GM19025 (cell line): ENCODE data around the gene CDKN1C.

Experiments used
- ATAC-seq: cut with Tn5 transposase; IDR thresholded peaks from one replicate; pipeline ENCODE4 v1.9.1; 2021; ENCODE audit warnings: mild to moderate bottlenecking, low read depth, moderate library complexity; ENCODE audit not compliant: unreplicated experiment

CDKN1C gene

DNA sequence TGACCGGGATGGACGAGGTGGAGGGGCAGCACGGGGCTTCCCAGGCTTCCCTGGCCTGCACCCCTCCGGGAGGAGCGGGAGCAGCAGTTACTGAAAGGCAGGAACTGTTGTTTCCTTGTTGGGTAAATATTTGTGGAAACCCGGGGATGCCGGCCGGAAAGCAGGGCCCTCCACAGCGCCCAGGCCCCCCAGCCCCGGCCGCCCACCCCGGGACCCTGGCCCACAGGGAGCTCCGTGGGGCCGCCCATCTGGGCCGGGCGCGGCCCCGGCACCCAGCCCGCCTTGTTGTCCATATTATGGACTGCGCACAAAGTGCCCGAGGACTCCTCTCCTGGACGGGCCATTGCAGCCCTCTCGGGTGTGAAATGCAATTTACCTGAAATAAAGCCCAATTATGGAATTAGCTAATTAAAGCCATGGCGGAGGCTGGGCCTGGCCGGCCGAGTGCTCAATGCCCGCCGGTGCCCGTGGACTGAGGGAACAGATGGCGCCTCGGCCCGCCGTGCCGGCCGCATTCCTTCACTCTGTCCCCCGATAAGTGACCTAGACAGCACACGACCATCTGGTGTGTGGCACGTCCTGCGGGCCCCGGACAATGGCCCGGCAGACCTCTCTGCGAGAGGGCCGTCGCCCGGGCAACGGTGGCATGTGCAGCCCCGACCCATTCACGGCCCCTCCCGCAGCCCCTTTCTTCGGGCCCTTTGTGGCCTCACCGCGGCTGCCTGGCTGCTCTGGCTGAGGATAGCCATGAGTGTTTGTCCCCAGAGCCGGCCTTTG, 35.4 kb downstream of the CDKN1C start:
- ATAC-seq = no peak

DNA sequence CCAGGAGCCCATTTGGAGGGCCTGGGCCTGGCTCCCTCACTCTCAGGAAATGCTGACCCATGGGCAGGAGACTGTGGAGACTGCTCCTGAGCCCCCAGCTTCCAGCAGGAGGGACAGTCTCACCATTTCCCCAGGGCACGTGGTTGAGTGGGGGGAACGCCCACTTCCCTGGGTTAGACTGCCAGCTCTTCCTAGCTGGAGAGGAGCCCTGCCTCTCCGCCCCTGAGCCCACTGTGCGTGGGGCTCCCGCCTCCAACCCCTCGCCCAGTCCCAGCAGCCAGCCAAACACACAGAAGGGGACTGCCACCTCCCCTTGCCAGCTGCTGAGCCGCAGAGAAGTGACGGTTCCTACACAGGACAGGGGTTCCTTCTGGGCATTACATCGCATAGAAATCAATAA, 37.1 kb downstream of the CDKN1C start:
- ATAC-seq = no peak

DNA sequence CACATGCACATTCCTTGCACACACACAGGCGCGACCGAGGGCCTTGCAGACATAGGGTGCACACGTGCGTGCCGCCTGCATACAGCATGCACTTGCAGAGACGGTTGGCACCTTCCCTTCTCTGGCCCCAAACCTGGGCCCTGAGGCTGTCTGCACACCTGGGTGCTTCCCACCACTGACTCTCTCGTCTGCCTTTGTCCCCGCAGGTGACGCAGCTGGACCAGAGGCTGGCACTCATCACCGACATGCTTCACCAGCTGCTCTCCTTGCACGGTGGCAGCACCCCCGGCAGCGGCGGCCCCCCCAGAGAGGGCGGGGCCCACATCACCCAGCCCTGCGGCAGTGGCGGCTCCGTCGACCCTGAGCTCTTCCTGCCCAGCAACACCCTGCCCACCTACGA, 38.0 kb downstream of the CDKN1C start:
- no peak for ATAC-seq

DNA sequence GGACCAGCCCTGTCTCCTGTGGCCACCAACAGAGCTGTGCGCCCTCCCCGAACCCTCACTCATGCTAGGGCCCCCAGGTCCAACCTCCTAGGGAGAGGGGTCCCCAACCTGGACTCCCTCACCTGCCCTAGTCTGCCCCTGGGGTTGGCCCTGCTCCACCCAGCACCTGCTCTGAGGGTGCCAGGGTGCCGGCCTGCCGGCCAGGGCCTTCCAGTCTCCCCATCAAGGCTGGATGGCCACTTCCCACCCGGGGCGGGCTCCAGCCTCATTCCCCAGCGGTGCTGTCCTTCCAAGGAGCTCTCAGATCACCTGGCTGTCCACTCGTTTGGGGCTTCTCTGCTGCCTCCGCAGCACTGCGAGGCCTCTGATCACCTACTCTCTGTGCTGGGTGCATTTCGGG, 39.1 kb downstream of the CDKN1C start:
- ATAC-seq = no peak

DNA sequence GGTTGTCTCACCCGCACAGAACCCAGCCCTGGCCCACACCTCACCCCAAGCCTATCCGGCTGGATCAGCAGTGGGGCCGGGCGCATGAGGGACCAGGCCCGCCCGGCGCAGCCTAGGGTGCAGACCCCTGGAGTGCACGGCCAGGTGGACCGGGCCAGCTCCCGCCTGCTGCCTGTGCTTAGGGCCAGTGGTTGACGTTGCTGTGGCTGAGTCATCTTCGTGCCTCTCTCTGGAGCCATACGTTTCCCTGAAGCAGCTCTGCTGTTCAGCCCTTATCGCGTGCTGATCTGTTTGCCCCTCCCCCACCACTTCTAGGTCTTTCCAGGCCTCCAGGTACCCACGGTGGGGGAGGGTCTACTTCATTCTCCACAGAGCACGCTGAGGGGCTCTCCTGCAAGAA, 39.5 kb downstream of the CDKN1C start:
- ATAC-seq = no peak

DNA sequence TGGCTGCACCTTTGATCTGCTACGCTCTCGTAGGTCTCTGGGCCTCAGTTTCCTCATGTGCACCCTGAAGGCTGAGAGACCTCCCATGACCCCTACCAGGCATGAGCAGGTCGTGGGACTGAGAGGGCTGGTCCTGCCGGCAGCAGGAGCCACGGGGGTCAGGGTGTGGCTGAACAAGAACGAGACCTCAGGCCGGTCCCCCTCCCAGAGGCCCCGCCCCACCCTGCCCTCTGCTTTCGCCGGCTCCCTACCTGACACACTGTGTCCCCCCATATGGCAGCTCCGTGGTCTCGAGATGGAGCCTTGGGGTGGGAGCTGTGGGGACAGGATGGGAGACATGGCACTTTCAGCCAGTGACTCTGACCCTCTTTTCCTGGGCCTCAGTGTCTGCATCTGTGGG, 40.6 kb downstream of the CDKN1C start:
- ATAC-seq = no peak

DNA sequence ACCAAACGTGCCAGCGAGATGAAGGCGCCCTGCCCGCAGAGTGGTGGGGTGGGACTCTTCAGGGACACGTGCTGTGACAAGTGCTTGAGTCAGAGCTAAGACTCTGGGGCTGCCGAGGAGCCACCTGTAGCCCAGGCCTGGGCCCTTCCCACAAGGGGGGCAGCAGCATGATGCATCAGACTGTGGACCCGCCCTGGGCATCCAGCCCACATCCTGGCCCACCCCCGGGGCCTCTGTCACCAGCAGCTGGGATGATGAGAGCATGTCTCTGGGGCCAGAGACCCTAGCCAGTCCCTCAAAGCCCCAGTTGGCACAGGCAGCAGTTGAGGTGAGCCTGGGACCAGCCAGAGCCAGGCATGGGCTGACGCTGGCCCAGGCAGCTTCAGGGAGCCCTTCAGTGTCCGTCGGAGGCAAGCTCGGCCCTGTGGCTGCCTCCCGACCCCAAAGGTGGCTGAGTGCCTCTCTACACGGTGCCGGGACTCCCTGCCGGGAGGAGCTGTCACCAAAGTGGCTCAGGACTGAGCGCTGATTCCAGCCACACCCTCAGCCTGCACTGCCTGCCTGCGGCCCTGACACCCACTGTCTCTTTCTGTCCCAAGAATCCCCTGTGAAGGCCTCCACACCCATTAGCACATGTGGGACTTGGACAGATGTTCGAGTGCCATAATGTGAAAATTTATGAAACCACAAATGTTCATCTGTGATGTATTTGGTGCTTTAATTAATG, 41.3 kb downstream of the CDKN1C start:
- no peak for ATAC-seq

DNA sequence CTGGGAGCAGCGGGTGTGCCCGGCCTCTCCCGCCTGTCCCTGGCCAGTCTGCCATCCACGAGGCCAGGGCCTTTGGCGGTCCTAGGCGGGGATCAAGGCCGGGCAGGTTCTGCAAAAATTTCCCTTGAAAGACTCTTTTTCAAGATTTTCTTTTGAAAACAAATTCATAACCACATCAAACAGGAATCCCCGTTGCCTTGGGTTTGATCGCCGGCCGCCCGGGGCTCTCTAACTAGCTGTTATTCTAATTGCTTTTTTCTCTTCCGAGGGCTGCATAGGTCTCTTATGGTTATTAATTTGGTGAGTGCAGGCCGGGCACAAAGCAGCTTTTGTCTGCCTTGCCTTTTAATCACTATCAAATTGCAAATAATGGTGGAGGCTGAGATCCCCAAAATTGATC, 42.0 kb downstream of the CDKN1C start:
- no peak for ATAC-seq

DNA sequence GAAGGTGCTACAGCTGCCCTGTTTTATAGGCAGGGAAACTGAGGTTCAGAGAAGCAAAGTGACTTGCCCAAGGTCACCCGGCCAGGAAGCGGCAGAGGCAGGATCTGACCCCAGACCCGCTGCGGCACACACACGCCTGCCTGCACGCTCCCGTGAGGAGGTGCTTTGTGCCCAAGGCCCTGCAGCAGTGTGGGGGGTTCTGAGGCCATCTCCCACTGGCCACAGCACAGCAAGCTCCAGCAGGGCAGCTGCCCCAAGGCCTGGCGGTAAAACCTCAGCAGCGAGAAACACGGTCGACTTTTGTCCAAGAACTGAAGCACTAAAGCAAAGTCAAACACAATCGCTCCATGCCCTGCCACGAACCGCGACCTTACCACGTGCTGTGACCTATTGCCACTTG, 42.7 kb downstream of the CDKN1C start:
- ATAC-seq = no peak

DNA sequence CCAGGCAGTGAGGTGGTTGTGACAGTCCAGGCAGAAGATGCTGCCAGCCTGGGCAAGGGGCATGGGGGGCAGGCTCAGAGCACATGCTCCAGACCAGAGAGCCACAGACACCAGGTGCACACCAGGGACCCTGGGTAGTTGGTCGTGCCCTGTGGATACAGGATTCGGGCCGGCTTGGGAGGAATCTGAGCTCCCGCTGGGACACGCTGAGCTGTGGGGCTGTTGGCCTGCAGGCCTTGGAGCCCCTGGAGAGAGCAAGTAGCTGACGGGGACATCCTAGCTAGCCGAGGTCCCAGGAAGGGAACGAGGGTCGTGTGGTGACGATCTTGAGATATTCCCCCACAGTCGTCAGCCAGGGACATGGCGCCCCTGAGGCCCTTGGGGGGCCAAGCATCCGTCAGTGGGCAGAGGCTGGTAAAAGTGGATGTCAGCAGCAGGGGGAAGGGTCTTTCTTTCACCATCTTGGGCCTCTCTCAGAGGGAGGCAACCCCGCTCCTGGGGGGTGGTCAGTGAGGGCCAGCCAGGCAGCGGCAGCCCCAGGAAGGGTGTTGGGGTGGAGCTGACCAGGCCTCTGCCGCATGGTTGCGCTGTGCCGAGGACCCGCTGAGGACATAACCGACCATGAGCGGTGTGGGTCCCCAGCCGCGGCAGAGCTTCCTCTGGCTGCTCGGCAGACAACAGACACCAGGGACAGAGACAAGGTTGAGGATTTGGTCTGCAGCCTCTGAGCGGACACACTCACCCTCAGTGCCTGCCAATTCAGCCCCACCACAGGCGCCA, 44.0 kb downstream of the CDKN1C start:
- ATAC-seq = no peak

DNA sequence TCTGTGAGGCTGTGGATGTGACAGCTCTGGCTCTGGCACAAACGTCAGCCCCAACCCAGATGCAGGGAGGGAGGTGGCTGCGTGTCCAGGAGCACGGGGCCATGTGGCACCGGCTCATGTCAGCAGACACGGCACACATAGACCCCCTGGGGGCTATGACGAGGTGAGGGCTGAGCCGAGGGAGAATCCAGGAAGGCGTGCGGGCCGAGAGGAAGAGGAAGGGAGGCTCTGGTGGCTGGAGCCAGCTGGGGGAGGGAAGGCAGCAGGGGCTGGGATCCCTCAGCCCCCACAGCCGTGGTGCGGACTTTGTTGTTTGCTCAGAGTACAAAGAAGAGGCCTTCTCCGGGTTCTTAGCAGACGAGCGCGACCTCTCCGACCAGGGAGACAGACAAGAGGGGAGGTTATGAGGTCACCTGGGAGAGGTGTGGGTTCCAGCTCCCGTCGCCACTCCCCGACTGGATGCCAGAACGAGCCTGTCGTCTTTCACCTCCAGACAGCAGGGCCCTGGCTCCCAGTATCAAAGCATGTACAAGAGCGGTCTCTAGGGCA, 46.1 kb downstream of the CDKN1C start:
- ATAC-seq = no peak

DNA sequence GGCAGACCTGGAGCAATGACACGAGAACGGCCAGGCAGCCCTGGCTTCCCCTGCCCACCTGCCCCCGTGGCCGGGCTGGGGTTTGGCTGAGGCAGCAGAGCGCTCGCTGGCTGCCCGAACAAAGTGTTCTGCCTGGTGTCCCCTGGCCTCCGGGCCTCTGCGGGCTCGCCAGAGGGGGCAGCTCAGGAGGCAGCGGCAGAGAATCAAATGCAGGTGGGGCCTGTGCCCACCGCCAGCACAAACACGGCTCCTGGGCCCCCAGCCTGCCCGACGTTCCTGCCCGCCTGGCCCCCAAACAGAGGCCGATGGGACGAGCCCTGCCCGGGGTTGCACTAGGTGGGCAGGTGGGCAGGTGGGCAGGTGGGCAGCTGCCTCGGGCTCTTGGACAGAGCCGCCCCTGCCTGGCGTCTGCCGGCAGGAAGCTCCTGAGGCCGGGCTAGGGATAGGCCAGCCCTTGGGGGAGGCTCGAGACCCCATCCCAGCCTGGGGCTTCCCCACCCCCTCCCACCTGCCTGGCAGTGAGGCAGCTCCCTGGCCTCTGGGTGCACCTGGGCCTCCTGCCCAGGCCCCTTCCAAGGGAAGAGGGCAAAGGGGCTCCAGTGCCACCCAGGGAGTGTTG, 46.8 kb downstream of the CDKN1C start:
- no peak for ATAC-seq

DNA sequence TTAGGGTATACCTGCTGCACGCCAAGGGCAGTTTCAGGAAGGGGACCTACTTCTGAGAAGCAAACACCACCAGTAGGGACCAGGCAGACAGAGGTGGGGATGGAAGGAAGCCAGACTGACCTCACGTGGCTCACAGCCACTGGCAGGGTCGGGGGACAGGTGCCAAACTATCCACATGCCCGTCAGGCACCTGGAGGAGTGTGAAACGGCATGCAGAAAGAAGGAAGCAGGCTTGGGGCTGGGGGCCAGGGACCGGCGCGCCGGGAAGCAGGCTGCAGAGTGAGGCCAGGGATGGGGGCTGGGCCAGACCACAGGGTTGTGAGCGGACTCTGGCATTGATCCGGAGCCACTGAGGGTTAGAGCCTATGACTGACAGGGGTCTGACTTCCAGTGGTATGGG, 47.5 kb downstream of the CDKN1C start:
- no peak for ATAC-seq

DNA sequence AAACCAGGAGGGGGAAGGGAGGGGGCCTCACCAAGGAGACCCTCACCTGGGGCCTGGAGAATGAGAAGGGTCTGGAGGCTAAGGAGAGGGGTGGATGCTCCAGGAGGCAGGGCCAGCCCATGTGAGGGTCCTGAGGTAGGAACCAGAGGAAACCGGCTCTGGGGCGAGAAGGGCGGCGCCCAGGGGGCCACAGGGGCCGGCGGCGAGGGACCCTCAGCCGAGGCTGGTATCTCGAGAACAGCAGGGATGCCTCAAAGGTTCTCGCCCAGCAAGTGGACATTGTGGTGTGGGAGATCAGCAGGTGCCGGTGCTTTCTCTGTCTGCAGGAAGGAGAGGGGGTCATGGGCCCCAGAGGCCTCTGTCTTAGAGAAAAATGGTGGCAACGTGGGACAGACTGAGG, 47.9 kb downstream of the CDKN1C start:
- ATAC-seq = no peak

DNA sequence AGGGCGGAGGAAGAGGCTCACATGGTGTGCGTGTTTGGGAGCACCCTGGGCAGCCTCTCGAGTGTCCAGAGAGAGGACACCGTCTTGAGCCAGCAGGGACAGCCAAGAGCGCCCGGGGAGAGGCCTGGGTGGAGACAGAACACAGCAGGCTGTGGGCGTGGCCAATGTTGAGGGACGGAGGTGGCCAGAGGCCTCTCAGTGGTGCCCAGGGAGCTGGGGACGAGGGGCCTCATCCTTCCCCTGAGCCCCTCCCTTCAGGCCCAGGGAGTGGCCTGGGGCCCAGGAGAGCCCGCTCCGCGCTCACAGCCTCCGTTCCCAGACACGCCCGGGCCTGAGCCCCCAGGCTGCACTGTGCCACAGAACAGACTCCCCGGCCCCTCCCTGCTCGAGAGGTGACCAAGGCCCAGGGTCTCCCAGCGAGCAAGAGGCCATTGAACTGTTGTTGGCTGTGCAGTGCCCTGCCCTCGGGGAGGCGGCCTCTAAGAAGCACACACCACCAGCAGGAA, 48.4 kb downstream of the CDKN1C start:
- no peak for ATAC-seq

DNA sequence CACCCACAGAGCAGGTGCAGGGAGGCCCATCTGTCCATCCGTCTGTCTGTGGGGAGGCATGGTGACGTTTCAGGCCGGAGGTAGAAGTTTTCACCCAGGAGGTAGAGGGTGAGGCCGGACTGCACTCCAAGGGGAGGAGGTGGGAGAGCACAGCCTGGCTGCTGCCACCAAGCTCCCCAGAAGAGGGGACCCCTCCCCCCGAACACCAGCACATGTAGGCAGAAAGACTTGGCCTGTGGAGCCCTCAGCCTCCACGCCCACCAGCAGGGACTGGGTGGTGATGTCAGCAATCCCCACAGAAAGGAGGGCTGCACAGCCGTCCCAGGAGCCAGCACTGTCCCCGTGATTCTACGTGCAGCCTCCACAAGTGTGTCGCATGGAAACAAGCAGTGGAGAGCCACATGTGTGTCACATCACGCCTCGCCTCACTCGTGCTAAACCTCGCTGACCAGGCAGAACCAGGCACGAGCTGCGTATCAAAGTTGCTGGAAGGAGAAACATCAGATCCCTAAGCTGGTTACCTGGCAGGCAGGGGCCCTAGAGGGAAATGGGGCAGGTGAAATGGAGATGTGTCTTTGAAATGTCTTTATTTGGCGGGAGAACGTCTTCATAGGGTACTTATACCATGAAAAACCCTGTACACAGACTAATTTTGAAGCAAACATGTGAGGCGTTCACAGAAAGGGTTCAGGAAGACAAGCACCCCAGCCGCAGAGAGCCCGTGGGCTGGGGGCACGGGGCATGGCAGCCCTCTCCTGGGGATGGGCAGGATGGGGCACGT, 49.1 kb downstream of the CDKN1C start:
- ATAC-seq = no peak

DNA sequence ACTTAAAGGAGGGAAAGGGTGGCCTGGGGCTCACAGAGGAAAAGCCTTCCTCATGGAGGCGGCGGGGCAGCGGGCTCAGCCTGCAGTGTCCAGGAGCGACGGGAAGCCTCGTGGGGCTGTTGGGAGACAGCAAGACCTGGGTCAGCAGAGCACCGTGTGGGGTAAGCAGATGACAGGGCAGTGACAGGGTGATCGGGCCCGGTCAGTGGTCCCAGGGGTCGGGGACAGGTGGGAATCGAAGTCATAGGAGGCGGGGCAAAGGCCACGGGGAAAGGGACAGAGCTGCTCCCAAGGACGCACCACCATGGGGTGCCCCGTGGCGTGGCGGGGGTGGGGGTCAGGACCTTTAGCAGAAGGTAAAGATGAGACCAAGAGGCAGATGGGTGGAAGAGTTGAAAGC, 49.8 kb downstream of the CDKN1C start:
- no peak for ATAC-seq

DNA sequence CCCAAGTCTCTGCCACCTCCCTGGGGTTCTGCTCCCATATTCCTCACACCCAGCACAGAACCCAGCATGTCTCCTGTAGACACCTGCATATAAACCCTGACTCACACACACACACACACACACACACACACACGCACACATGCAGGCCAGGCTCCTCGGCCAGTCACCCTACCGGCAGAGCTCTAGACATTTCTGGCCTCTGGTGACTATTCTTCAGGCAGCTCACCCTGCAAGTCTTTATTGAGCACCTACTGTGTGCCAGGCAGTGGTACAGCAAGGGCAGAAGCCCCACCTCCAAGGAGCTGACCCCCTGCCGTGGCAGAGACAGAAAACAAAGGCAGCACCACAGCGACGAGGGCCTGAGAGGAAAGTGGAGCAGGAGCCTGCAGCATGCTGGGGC, 50.3 kb downstream of the CDKN1C start:
- ATAC-seq = no peak

DNA sequence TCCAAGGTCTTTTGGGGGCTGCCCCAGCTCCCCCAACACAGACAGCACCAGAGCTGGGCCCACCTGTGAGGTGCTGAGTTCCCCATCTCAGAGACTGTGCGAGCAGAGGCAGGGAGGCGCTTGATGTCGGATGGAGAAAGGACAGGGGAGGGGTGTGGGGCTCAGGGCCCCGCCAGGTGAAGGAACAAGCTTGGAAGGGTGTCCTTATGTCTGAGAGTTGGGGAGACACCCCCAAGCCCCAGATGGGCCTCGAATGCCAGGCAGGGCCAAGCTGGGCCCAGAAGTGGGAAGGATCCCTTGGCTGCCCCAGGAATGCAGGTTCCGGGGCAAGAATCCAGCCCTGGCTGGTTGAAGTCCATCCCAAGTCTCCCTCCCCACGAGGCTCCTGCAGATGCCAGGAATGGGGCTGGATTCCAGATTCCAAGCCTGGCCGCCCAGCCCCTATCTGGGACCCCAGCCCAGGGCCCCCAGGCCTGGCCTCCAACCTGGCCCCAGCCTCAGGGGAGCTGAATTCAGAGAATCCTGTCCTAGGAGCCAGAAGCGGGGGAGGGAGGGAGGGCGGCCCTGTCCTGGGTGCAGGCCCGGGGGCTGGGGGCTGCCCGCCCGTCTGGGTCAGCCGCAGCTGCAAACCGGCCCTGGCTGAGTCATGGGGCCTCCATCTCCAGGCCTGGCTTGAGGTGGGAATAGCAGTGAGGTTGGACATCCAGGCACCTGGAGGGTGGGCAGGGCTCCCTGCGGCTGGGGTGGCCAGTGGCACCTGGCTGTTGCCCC, 50.9 kb downstream of the CDKN1C start:
- ATAC-seq = no peak
